ENCODE data around the gene RAB10. TPM values are rescaled to one million over a fixed set of nuclear protein-coding genes. Genes with fewer than 3 reads are reported as not detected.
"Not testable (repeated sequence)": the region's sequence is repeated elsewhere in the genome, so short reads cannot be mapped to it uniquely, and the experiment has no call there.

Gene RAB10
- total and polyA plus RNA-seq, 8 donors: 16.5 to 62.9 (median 37.8) TPM

DNA sequence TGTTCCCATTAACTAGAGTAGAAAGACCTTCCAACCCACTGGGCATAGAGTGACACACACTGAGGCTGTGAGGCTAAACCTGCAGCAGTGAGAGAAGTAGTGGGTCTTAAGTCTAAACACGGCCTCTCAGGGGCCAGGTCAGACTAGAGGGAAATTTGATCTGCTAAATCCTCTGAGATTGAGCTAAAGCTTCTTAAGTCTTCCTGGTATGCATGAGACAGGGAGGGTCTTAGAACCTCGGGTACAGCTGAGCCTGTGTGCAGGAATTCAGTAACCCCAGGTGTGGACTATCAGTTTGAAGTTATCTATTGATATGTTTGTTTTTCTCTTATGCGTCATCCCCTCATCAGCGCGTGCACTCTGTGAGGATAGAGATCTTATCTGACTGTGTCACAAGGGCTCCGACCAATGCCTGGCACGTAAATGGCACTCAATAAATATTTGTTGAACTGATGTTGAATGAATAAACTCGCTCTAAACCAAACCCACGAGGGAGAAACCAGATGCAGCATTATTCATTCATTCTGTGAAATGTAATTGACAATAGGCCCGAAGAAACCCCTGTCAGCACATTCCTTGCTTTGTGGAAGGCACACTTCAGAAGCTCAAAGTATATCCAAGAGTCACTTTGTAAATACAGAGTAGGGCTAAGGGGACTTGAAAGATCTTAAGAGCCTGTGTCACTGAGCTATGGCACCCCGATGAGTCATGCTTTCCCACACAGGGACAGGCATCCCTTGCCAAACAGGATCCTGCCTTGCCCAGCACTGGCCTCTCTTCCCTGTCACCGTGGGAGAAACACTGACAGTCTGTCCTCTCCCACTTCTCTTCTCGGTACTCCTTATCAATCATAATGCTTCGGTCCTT lies 21.7 kb upstream of the RAB10 start:
- ATAC-seq (peak; percentile 85 to 90 (median 88)), FAIRE-seq (no peak), DNase-seq (peak in 4 of 6 donors; percentile 57 to 73 (median 69))
- TF ChIP-seq, protein P1, sequence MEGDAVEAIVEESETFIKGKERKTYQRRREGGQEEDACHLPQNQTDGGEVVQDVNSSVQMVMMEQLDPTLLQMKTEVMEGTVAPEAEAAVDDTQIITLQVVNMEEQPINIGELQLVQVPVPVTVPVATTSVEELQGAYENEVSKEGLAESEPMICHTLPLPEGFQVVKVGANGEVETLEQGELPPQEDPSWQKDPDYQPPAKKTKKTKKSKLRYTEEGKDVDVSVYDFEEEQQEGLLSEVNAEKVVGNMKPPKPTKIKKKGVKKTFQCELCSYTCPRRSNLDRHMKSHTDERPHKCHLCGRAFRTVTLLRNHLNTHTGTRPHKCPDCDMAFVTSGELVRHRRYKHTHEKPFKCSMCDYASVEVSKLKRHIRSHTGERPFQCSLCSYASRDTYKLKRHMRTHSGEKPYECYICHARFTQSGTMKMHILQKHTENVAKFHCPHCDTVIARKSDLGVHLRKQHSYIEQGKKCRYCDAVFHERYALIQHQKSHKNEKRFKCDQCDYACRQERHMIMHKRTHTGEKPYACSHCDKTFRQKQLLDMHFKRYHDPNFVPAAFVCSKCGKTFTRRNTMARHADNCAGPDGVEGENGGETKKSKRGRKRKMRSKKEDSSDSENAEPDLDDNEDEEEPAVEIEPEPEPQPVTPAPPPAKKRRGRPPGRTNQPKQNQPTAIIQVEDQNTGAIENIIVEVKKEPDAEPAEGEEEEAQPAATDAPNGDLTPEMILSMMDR (IDR thresholded peaks at IDR 0.05): no peak
- Histone ChIP-seq H3K27ac (peak overlapping the region; percentile 37 to 86 (median 58)), H3K36me3 (no peaks in the 10 kb centered on the region), H3K9me3 (no peaks in the 10 kb centered on the region), H3K27me3 (no peaks in the 10 kb centered on the region), H3K4me1 (peaks cover 0 to 22% (median 17%) of the 10 kb centered on the region in 3 donors), H3K4me3 (no peak overlapping the region)
- intact Hi-C loops (cut with DNase I): no loop called here
- 9 to 11% methylated on average over 14 of the region's 14 CpGs for WGBS, 2 donors

DNA sequence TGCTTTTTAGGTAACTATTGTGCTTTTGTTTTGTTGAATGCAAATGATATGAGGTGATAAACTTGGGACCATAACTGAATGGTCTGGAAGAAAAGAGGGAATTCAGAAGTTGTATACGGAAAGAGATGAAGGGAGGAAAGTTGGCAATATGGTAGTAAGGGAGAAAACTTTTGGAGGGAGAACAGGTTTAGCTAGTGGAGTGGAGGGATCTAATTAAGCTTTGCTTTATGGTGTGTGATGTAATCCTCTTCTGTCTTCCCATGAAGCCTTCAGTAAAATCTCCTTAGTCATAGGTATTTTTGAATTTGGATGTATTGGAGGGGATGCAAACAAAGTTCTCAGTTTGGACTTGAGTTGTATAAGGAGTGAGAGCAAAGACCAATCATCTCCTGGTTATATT lies 20.2 kb upstream of the RAB10 start:
- Histone ChIP-seq H3K9me3 (no peaks in the 10 kb centered on the region), H3K36me3 (no peaks in the 10 kb centered on the region), H3K4me1 (peaks cover 0 to 32% (median 26%) of the 10 kb centered on the region in 3 donors), H3K4me3 (no peak overlapping the region), H3K27me3 (no peaks in the 10 kb centered on the region), H3K27ac (no peak overlapping the region)
- DNase-seq (no peak), ATAC-seq (no peak), FAIRE-seq (no peak)
- TF ChIP-seq, protein P1 (IDR thresholded peaks at IDR 0.05): no peak
- WGBS, 2 donors: 90 to 94% methylated on average over 1 of the region's 1 CpG
- intact Hi-C loops (cut with DNase I): no loop called here

DNA sequence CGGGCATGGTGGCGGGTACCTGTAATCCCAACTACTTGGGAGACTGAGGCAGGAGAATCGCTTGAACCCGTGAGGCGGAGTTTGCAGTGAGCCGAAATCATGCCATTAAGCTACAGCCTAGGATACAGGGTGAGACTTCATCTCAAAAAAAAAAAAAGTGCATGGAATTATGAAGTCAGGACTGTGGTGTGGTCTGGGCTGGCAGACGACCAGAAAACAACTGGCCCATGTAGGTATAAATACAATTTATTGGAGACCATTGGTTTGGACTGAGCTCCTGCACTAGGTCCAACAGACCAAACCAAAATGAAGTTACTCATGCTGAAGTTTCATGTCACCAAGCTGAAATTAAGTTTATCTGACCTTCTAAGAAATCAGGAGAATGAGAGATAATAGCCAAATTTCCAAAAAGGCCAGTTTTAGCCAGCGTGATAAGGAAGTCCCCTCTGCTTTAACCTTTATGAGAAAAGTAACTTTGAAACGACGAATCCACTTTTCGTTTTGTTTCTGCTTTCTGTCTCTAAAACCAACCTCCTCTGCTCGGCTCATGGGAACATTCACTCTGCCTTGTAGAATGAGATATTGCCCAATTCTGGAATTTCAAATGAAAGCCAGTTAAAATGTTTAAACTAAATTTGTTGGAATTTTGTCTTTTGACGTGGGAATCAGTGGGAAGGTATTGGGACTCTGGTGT lies 17.7 kb upstream of the RAB10 start:
- H3K36me3 ChIP-seq: no peaks in the 10 kb centered on the region
- H3K27ac ChIP-seq: no peak overlapping the region
- intact Hi-C loops (cut with DNase I): no loop called here
- no peak for ATAC-seq
- TF ChIP-seq, protein P1 (IDR thresholded peaks at IDR 0.05): no peak
- no peak overlapping the region for H3K4me3 ChIP-seq
- H3K4me1 ChIP-seq: peaks cover 0 to 45% (median 27%) of the 10 kb centered on the region in 3 donors
- no peaks in the 10 kb centered on the region for H3K9me3 ChIP-seq
- FAIRE-seq: no peak
- WGBS, 2 donors: 88 to 93% methylated on average over 13 of the region's 13 CpGs
- DNase-seq: no peak
- no peaks in the 10 kb centered on the region for H3K27me3 ChIP-seq

DNA sequence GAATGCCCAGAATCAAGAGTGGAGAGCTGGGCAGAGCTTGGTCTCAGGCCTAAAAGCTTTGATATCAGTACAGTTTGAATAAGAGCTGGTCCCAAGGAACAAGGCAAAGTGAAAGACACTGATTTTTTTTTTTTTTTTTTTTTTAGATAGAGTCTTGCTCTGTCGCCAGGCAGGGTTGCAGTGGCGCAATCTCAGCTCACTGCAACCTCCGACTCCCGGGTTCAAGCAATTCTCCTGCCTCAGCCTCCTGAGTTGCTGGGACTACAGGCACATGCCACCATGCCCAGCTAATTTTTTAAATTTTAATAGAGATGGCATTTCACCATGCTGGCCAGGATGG lies 17.2 kb upstream of the RAB10 start:
- WGBS, 2 donors: 91 to 97% methylated on average over 4 of the region's 4 CpGs
- intact Hi-C loops (cut with DNase I): not testable (repeated sequence)

DNA sequence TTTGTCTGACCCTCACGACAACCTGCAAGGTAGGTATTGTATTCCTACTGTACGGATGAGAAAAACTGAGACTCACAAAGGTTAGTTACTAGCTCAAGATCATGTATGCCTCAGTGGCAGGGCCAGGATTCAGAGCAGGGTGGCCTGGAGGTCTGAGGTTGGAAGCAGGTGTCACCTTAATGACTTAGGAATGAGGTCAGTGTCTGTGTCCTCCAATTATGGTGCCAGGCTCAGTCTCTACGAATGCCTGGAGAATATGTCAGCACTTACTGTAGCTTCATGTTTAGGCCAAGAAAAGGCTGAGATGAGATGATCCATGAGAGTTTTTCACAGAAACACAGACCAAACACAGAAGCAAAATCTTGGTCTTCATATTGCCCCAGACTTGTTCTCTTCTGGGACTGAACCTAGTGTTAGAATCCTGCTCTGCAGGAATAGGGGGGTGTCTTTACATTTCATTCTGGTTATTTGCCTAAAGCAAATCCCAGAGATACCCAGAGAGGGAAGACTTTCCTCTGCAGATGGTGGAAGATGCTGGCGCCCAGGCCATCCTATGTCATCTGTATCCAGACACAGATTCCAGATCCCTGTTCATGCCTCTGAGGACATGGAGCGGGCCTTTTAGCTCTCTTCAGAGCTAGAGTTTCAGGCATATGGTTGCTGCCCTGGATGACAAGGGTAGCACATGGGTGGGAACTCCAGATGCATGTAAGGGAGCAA lies 16.3 kb upstream of the RAB10 start:
- intact Hi-C loops (cut with DNase I): no loop called here
- Histone ChIP-seq H3K27me3 (no peaks in the 10 kb centered on the region), H3K36me3 (no peaks in the 10 kb centered on the region), H3K4me1 (peaks cover 0 to 34% (median 15%) of the 10 kb centered on the region in 3 donors), H3K27ac (peak overlapping the region; percentile 28 to 91 (median 72)), H3K4me3 (no peak overlapping the region), H3K9me3 (no peaks in the 10 kb centered on the region)
- ATAC-seq: peak in 1 of 4 donors; percentile 18
- TF ChIP-seq, protein P1 (IDR thresholded peaks at IDR 0.05): no peak
- FAIRE-seq: no peak
- DNase-seq: no peak
- WGBS, 2 donors: 92% methylated on average over 5 of the region's 5 CpGs

More for the DNA sequence above, 17.2 kb upstream of the RAB10 start:
- not testable (repeated sequence) for ATAC-seq, DNase-seq, FAIRE-seq, H3K9me3 ChIP-seq, H3K36me3 ChIP-seq, H3K27me3 ChIP-seq, H3K4me3 ChIP-seq
- H3K27ac ChIP-seq: peak overlapping the region in 1 of 4 donors; percentile 91
- H3K4me1 ChIP-seq: peaks cover 0 to 43% (median 25%) of the 10 kb centered on the region in 3 donors
